OCI-LY1 (cell line): ENCODE data around the gene ITGA1.

Experiments
- H2AFZ ChIP-seq: fragments of 200-600 bp; sonication (generic), shearing (Covaris generic); 2 replicates; pipeline ENCODE4 v1.6.0; 2014; ENCODE audit warnings: antibody characterized with exemption, mild to moderate bottlenecking, low read length
- H3F3A ChIP-seq: fragments of 200-600 bp; sonication (generic), shearing (Covaris generic); 2 replicates; pipeline ENCODE4 v1.6.0; 2014; ENCODE audit warnings: mild to moderate bottlenecking, antibody characterized with exemption, low read length, moderate library complexity; ENCODE audit not compliant: insufficient read depth
- H3K27ac ChIP-seq: fragments of 200-600 bp; sonication (generic); 2 replicates; pipeline ENCODE4 v1.5.1; 2014; ENCODE audit warnings: low read length, mixed run types, mild to moderate bottlenecking, low read depth; ENCODE audit not compliant: poor library complexity, severe bottlenecking
- H3K27me3 ChIP-seq: fragments of 200-600 bp; sonication (generic); 2 replicates; pipeline ENCODE4 v1.6.0; 2014; ENCODE audit warnings: antibody characterized with exemption, mild to moderate bottlenecking, low read length, moderate library complexity; ENCODE audit not compliant: insufficient read depth
- H3K36me3 ChIP-seq: fragments of 200-600 bp; sonication (generic); 2 replicates; pipeline ENCODE4 v1.6.1; 2014; ENCODE audit warnings: mild to moderate bottlenecking, antibody characterized with exemption, low read length, moderate library complexity, mixed read lengths; ENCODE audit not compliant: insufficient read depth
- H3K4me1 ChIP-seq: fragments of 200-600 bp; sonication (generic); 2 replicates; pipeline ENCODE4 v1.5.1; 2014; ENCODE audit warnings: mild to moderate bottlenecking, low read length, moderate library complexity; ENCODE audit not compliant: insufficient read depth, severe bottlenecking
- H3K4me2 ChIP-seq: fragments of 200-600 bp; sonication (generic), shearing (Covaris generic); 2 replicates; pipeline ENCODE4 v1.6.1; 2014; ENCODE audit warnings: low read length
- H3K4me3 ChIP-seq: fragments of 200-600 bp; sonication (generic); 2 replicates; pipeline ENCODE4 v1.5.1; 2014; ENCODE audit warnings: low read length, low read depth, mild to moderate bottlenecking, mixed read lengths; ENCODE audit not compliant: poor library complexity, severe bottlenecking
- H3K79me2 ChIP-seq: fragments of 200-600 bp; shearing (Covaris generic); 2 replicates; pipeline ENCODE4 v1.6.1; 2016; ENCODE audit warnings: mixed run types, low read length, mixed read lengths; ENCODE audit not compliant: insufficient read depth
- H3K9ac ChIP-seq: fragments of 200-600 bp; sonication (generic), shearing (Covaris generic); 2 replicates; pipeline ENCODE4 v1.6.1; 2014; ENCODE audit warnings: mild to moderate bottlenecking, low read length, mixed read lengths
- H3K9me2 ChIP-seq: fragments of 200-600 bp; sonication (generic), shearing (Covaris generic); 2 replicates; pipeline ENCODE4 v1.6.1; 2014; ENCODE audit warnings: low read depth, mild to moderate bottlenecking, low read length, mixed read lengths
- H3K9me3 ChIP-seq: fragments of 200-600 bp; shearing (Covaris generic); 2 replicates; pipeline ENCODE4 v1.6.1; 2014; ENCODE audit warnings: low read length, mixed read lengths
- H4K20me1 ChIP-seq: fragments of 200-600 bp; sonication (generic), shearing (Covaris generic); 2 replicates; pipeline ENCODE4 v1.6.0; 2016; ENCODE audit warnings: mild to moderate bottlenecking, low read length; ENCODE audit not compliant: insufficient read depth
- EZH2 ChIP-seq: fragments of 200-600 bp; sonication (generic), shearing (Covaris generic); IDR thresholded peaks from 2 replicates; pipeline ENCODE4 v1.8.0; 2017; ENCODE audit warnings: borderline replicate concordance, mixed run types, mild to moderate bottlenecking, antibody characterized with exemption, low read length, moderate library complexity, mixed read lengths
- TF ChIP-seq, protein P1 (sequence below): fragments of 200-600 bp; sonication (generic), shearing (Covaris generic); IDR thresholded peaks from 2 replicates; pipeline ENCODE4 v1.5.1; 2017; ENCODE audit warnings: mild to moderate bottlenecking, antibody characterized with exemption, low read length, moderate library complexity, mixed read lengths

The ITGA1 gene

DNA sequence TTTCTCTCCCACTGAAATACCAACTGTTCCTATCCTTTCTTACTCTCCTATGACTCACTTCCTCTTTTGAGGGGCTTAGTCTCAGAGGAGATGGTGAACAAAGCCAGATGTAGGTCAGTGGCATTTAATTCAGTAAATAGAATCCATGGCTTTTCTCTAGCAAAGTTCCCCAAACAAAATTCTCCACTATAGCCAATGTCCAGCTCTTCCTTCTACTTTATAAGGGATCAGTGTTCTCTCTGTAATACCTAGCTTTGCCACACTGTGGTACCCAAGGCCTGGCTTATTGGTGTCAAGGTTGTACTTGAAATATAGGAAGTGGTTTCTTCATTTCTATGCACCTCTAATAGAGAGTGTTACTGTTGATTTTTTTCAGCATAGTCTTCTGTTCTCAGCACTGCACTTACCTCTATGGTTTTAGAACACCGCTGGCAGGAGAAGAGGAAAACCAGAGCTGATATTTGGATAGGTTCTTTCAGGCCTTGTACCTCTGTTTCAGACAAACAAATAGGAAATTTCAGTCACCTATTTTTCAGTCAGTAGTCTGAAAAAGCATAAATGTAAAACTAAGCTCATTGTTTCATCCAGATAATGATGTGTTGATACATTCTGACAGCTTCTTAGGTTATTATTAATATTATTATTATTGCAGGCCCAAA, 160.8 kb downstream of the ITGA1 start:
- H3K4me1 ChIP-seq: no peaks in the 10 kb centered on the region
- no peaks in the 10 kb centered on the region for H3K79me2 ChIP-seq
- H3K4me2 ChIP-seq: no peak overlapping the region
- H3K4me3 ChIP-seq: no peak overlapping the region
- no peaks in the 10 kb centered on the region for H4K20me1 ChIP-seq
- no peaks in the 10 kb centered on the region for H3K36me3 ChIP-seq
- no peaks in the 10 kb centered on the region for H3K9me3 ChIP-seq
- H3K9me2 ChIP-seq: no peaks in the 10 kb centered on the region
- no peak overlapping the region for H3K9ac ChIP-seq
- H3F3A ChIP-seq: no peaks in the 10 kb centered on the region
- H3K27ac ChIP-seq: no peak overlapping the region
- no peak overlapping the region for H2AFZ ChIP-seq
- no peak for TF ChIP-seq EZH2
- TF ChIP-seq, protein P1, sequence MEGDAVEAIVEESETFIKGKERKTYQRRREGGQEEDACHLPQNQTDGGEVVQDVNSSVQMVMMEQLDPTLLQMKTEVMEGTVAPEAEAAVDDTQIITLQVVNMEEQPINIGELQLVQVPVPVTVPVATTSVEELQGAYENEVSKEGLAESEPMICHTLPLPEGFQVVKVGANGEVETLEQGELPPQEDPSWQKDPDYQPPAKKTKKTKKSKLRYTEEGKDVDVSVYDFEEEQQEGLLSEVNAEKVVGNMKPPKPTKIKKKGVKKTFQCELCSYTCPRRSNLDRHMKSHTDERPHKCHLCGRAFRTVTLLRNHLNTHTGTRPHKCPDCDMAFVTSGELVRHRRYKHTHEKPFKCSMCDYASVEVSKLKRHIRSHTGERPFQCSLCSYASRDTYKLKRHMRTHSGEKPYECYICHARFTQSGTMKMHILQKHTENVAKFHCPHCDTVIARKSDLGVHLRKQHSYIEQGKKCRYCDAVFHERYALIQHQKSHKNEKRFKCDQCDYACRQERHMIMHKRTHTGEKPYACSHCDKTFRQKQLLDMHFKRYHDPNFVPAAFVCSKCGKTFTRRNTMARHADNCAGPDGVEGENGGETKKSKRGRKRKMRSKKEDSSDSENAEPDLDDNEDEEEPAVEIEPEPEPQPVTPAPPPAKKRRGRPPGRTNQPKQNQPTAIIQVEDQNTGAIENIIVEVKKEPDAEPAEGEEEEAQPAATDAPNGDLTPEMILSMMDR: peak; percentile 74
- H3K27me3 ChIP-seq: no peaks in the 10 kb centered on the region

DNA sequence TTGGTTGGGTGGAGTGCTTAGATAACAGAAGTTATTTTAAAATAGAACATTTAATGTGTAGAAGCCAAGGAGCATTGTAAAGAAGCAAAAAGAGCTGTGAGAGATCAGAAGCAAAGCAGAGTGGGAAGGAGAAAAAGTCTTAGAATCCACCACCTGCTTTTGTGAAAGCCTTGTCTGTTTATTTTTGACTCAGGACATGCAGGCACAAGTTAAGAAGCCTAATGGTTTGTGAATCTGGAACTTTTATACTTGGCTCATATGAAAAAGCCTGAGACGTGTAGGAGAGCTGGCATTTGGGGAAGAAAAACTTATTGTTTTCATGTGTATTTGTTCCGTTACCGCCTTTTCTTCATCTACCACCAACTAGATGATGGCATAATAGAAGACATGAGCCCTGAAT, 163.0 kb downstream of the ITGA1 start:
- Histone ChIP-seq H3K27me3 (no peaks in the 10 kb centered on the region), H3K4me1 (no peaks in the 10 kb centered on the region), H2AFZ (no peak overlapping the region), H3K4me3 (no peak overlapping the region), H3F3A (no peaks in the 10 kb centered on the region), H4K20me1 (no peaks in the 10 kb centered on the region), H3K79me2 (no peaks in the 10 kb centered on the region), H3K9ac (no peak overlapping the region), H3K9me3 (no peaks in the 10 kb centered on the region), H3K4me2 (no peak overlapping the region), H3K9me2 (no peaks in the 10 kb centered on the region), H3K36me3 (no peaks in the 10 kb centered on the region), H3K27ac (no peak overlapping the region)
- TF ChIP-seq EZH2: no peak
- TF ChIP-seq, protein P1: no peak

DNA sequence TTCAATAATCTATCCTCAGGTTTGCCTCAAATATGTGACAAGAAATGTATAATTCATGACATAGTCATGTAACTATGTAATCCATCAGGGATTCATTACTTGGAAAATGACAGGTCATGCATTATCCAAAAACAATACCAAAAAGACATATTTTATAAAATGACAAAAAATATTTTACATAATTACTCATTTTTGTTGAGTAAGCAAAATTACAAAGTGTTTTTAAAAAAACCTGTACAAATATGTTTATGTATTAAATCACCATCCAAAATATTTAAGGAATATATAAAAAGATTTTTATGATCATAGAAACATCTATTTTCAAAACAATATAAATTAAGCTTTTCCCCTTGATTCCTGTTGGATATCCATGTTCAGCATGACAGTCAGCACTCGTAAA, 164.8 kb downstream of the ITGA1 start:
- Histone ChIP-seq H3K4me3 (no peak overlapping the region), H3K27me3 (no peaks in the 10 kb centered on the region), H3K4me2 (no peak overlapping the region), H4K20me1 (no peaks in the 10 kb centered on the region), H3K4me1 (no peaks in the 10 kb centered on the region), H3K79me2 (no peaks in the 10 kb centered on the region), H3K36me3 (no peaks in the 10 kb centered on the region), H3K27ac (no peak overlapping the region), H3K9me3 (no peaks in the 10 kb centered on the region), H3K9me2 (no peaks in the 10 kb centered on the region), H3K9ac (no peak overlapping the region), H3F3A (no peaks in the 10 kb centered on the region), H2AFZ (no peak overlapping the region)
- no peak for TF ChIP-seq EZH2
- TF ChIP-seq, protein P1: no peak
